ENCODE measurements around the gene MAJIN.

Gene MAJIN

GRCh38 chr11:64930340-64930739, 41.6 kb downstream of the MAJIN start:
- DNase-seq: no peak

- DNase-seq: no peak
These were observed 42.3 kb downstream of the MAJIN start for GRCh38 chr11:64929625-64930024.

- no peak for DNase-seq
These were observed 43.0 kb downstream of the MAJIN start for GRCh38 chr11:64928957-64929356.

- no peak for DNase-seq
These were observed 45.2 kb downstream of the MAJIN start for GRCh38 chr11:64926689-64927088.

- peak; percentile 86 for DNase-seq
These were observed 46.1 kb downstream of the MAJIN start for GRCh38 chr11:64925536-64926436.

- peak; percentile 20 for DNase-seq
These were observed 47.0 kb downstream of the MAJIN start for GRCh38 chr11:64924910-64925284.

- DNase-seq: peak; percentile 96
These were observed 47.7 kb downstream of the MAJIN start, which contains the start of gene PPP2R5B for GRCh38 chr11:64923944-64924909. Gene PPP2R5B, plus strand, starts transcription at chr11:64924689. Its CDS starts 1,046 bp downstream, at chr11:64925735.

GRCh38 chr11:64923151-64923661, 48.7 kb downstream of the MAJIN start:
- no peak for DNase-seq

- no peak for DNase-seq
These were observed 50.5 kb downstream of the MAJIN start for GRCh38 chr11:64921384-64921783.

- no peak for DNase-seq
These were observed 51.8 kb downstream of the MAJIN start for GRCh38 chr11:64920124-64920523.

- no peak for DNase-seq
These were observed 52.3 kb downstream of the MAJIN start for GRCh38 chr11:64919627-64920026.

GRCh38 chr11:64918017-64918416, 53.9 kb downstream of the MAJIN start:
- peak; percentile 65 for DNase-seq

GRCh38 chr11:64917663-64917995, 54.3 kb downstream of the MAJIN start:
- no peak for DNase-seq

GRCh38 chr11:64916775-64917662, 54.9 kb downstream of the MAJIN start, which contains the start of gene ATG2A:
Gene ATG2A, minus strand, starts transcription at chr11:64917209. Its CDS starts 74 bp downstream, at chr11:64917135.
- peak; percentile 100 for DNase-seq

- DNase-seq: peak; percentile 50
These were observed 55.7 kb downstream of the MAJIN start for GRCh38 chr11:64916040-64916774.

GRCh38 chr11:64915376-64915887, 56.5 kb downstream of the MAJIN start:
- peak; percentile 45 for DNase-seq

- no peak for DNase-seq
These were observed 57.8 kb downstream of the MAJIN start for GRCh38 chr11:64914123-64914522.

GRCh38 chr11:64913171-64913727, 58.7 kb downstream of the MAJIN start:
- no peak for DNase-seq

- no peak for DNase-seq
These were observed 60.2 kb downstream of the MAJIN start for GRCh38 chr11:64911689-64912088.

GRCh38 chr11:64911142-64911541, 60.8 kb downstream of the MAJIN start:
- no peak for DNase-seq

Measured in hematopoietic multipotent progenitor cell treated with erythropoietin and hydrocortisone succinate and interleukin-3 and kit ligand, for 8 days (in vitro differentiated cells).